Panc1 (cell line): Measurements from ENCODE around the gene SLC9A9. TPM values are rescaled to one million over a fixed set of nuclear protein-coding genes. Genes with fewer than 3 reads are reported as not detected.

Experiments
- ATAC-seq: fragments of 200-7000 bp; cut with Tn5 transposase; 2 replicates; pipeline ENCODE4 v1.9.1; 2020; ENCODE audit warnings: mild to moderate bottlenecking, moderate library complexity
- BruUV-seq: library from RNA; stranded (reverse); fragments of 400-500 nt; replicated peaks from 2 replicates; lab custom pipeline; 2021; lab: Mats Ljungman, UMichigan
- CTCF ChIA-PET: fragments of 300-600 bp; sonication (Branson Sonifier 250); formaldehyde crosslinking; loops from one replicate; lab custom pipeline; 2022; ENCODE audit warnings: antibody characterized with exemption; lab: Charles Lee
- POLR2A ChIA-PET: fragments of 300-600 bp; sonication (Branson Sonifier 250); formaldehyde crosslinking; loops from one replicate; lab custom pipeline; 2022; ENCODE audit warnings: antibody characterized with exemption; lab: Charles Lee
- DNase-seq: peaks from one replicate; pipeline ENCODE4 v3.0.0-alpha.2; 2010; ENCODE audit warnings: low read depth, low spot score
- H3K27ac ChIP-seq: 2 replicates; pipeline ENCODE4 v1.5.1; 2011; ENCODE audit warnings: mild to moderate bottlenecking, low read length, inconsistent platforms
- H3K27me3 ChIP-seq: fragments of 200-500 bp; sonication (Bioruptor generic); 2 replicates; pipeline ENCODE4 v1.6.0; 2014; ENCODE audit warnings: low read length, inconsistent platforms; ENCODE audit not compliant: control insufficient read depth, insufficient read depth
- H3K36me3 ChIP-seq: fragments of 200-500 bp; sonication (Bioruptor generic); 2 replicates; pipeline ENCODE4 v1.5.1; 2014; ENCODE audit warnings: inconsistent platforms, mild to moderate bottlenecking, low read length, moderate library complexity; ENCODE audit not compliant: control insufficient read depth, insufficient read depth
- H3K4me1 ChIP-seq: 2 replicates; pipeline ENCODE4 v1.5.1; 2011; ENCODE audit warnings: inconsistent platforms, mild to moderate bottlenecking, low read length, moderate library complexity; ENCODE audit not compliant: control insufficient read depth, insufficient read depth
- H3K4me3 ChIP-seq, 2 experiments: 2 replicates each; pipeline ENCODE4 v1.5.1; 2011 to 2012; ENCODE audit warnings: low read depth in 2 of 2, low read length in 2 of 2, mild to moderate bottlenecking in 2 of 2, inconsistent platforms in 1 of 2, moderate library complexity in 1 of 2
- H3K9me3 ChIP-seq: fragments of 200-500 bp; sonication (Bioruptor generic); 2 replicates; pipeline ENCODE4 v1.5.1; 2014; ENCODE audit warnings: low read depth, mild to moderate bottlenecking, inconsistent platforms, low read length, moderate library complexity; ENCODE audit not compliant: control insufficient read depth, insufficient read depth
- CTCF ChIP-seq: fragments of 450-650 bp; IDR thresholded peaks from 2 replicates; pipeline ENCODE4 v1.5.1; 2017; ENCODE audit warnings: mild to moderate bottlenecking
- POLR2AphosphoS5 ChIP-seq: IDR thresholded peaks from 2 replicates; pipeline ENCODE4 v1.6.1; 2012; ENCODE audit warnings: mild to moderate bottlenecking, low read depth, low read length, moderate library complexity
- REST ChIP-seq, 2 experiments: IDR thresholded peaks; 2 replicates each; pipeline ENCODE4 v1.6.1; 2011 to 2012; ENCODE audit warnings: low read depth in 2 of 2, control low read depth in 1 of 2, low read length in 1 of 2, mild to moderate bottlenecking in 1 of 2, moderate library complexity in 1 of 2; ENCODE audit not compliant: insufficient read depth in 1 of 2
- SIN3A ChIP-seq: IDR thresholded peaks from 2 replicates; pipeline ENCODE4 v1.6.1; 2012; ENCODE audit warnings: low read depth, mild to moderate bottlenecking, low read length, moderate library complexity, borderline replicate concordance; ENCODE audit not compliant: insufficient read depth
- TCF7L2 ChIP-seq: IDR thresholded peaks from 2 replicates; pipeline ENCODE4 v1.6.1; 2011; ENCODE audit warnings: mild to moderate bottlenecking, low read depth, low read length, inconsistent platforms
- in situ Hi-C: cut with HindIII; loops from 2 replicates; pipeline ENCODE4 v1.10.0; 2016; ENCODE audit warnings: low sequenced_read_pairs, low pct_unique_long_range_greater_than_20kb
- intact Hi-C: fragments of 100-400 bp; cut with micrococcal nuclease; formaldehyde crosslinking; loops from one replicate; pipeline ENCODE4 v1.10.0; 2022; ENCODE audit not compliant: unreplicated experiment
- total RNA-seq: library from RNA; stranded (reverse); gene quantifications from one replicate; pipeline ENCODE4 v1.2.1, GENCODE V29; 2021; ENCODE audit not compliant: unreplicated experiment

Gene SLC9A9
- total RNA-seq, 1 experiment from 2014 or later = not detected

GRCh38 chr3:143408771-143409170, 439.5 kb downstream of the SLC9A9 start:
- ChIA-PET CTCF (no interaction called here), POLR2A (no interaction called here)
- intact Hi-C loops = no loop called here
- H3K36me3 ChIP-seq = no peaks in the 10 kb centered on the region
- no peak for TF ChIP-seq CTCF
- no peak for TF ChIP-seq SIN3A
- no peak for TF ChIP-seq POLR2AphosphoS5
- TF ChIP-seq TCF7L2 = no peak
- no peak for TF ChIP-seq REST (IDR thresholded peaks at IDR 0.05; ENCODE audit: insufficient read depth in 1 of 2, low read depth in 2 of 2, low read length in 1 of 2)
- DNase-seq (no peak), ATAC-seq (no peak)
- BruUV-seq = no TSS peak
- in situ Hi-C loops = no loop called here
- no peak overlapping the region for H3K4me3 ChIP-seq
- no peaks in the 10 kb centered on the region for H3K27me3 ChIP-seq
- H3K27ac ChIP-seq = no peak overlapping the region
- no peaks in the 10 kb centered on the region for H3K4me1 ChIP-seq
- H3K9me3 ChIP-seq = no peaks in the 10 kb centered on the region

GRCh38 chr3:143402602-143403001, 445.7 kb downstream of the SLC9A9 start:
- TF ChIP-seq POLR2AphosphoS5 = no peak
- no peak for TF ChIP-seq CTCF
- TF ChIP-seq TCF7L2 = no peak
- no peak for TF ChIP-seq REST (IDR thresholded peaks at IDR 0.05; ENCODE audit: insufficient read depth in 1 of 2, low read depth in 2 of 2, low read length in 1 of 2)
- no peak for TF ChIP-seq SIN3A
- intact Hi-C loops (no loop called here), in situ Hi-C loops (no loop called here)
- POLR2A ChIA-PET = no interaction called here
- Histone ChIP-seq H3K4me3 (no peak overlapping the region), H3K36me3 (no peaks in the 10 kb centered on the region), H3K27ac (no peak overlapping the region), H3K4me1 (no peaks in the 10 kb centered on the region), H3K27me3 (no peaks in the 10 kb centered on the region), H3K9me3 (0 out of 2 replicates have a peak, but pooled peaks cover 5% of the 10 kb centered on the region)
- ATAC-seq (no peak), DNase-seq (no peak)
- no TSS peak for BruUV-seq
- CTCF ChIA-PET = no interaction called here
